Fibroblast of peridontal ligament (primary cell): ENCODE data around the gene TUBGCP3.

Source experiments
- DNase-seq: peaks from one replicate; pipeline ENCODE4 v3.0.0-alpha.2; 2010; ENCODE audit errors: extremely low read depth

Gene TUBGCP3

GRCh38 chr13:112617754-112618375 lies 29.9 kb upstream of the TUBGCP3 start:
- DNase-seq: no peak

- DNase-seq: peak; percentile 60
Observed at GRCh38 chr13:112616586-112617362, 28.8 kb upstream of the TUBGCP3 start.

- DNase-seq: no peak
Observed at GRCh38 chr13:112615391-112615790, 27.4 kb upstream of the TUBGCP3 start.

GRCh38 chr13:112614835-112615234 lies 26.9 kb upstream of the TUBGCP3 start:
- no peak for DNase-seq

- no peak for DNase-seq
Observed at GRCh38 chr13:112608212-112608611, 20.3 kb upstream of the TUBGCP3 start.

GRCh38 chr13:112606109-112607001 lies 18.4 kb upstream of the TUBGCP3 start:
- DNase-seq: peak; percentile 81

- DNase-seq: no peak
Observed at GRCh38 chr13:112605531-112605990, 17.6 kb upstream of the TUBGCP3 start.

- peak; percentile 47 for DNase-seq
Observed at GRCh38 chr13:112603641-112604225, 15.8 kb upstream of the TUBGCP3 start.

- DNase-seq: no peak
Observed at GRCh38 chr13:112602189-112602588, 14.2 kb upstream of the TUBGCP3 start.

- DNase-seq: no peak
Observed at GRCh38 chr13:112601371-112601770, 13.4 kb upstream of the TUBGCP3 start.

GRCh38 chr13:112596235-112596634 lies 8.3 kb upstream of the TUBGCP3 start:
- DNase-seq: no peak

- DNase-seq: no peak
Observed at GRCh38 chr13:112592647-112593046, 4.7 kb upstream of the TUBGCP3 start.

- DNase-seq: no peak
Observed at GRCh38 chr13:112592181-112592580, 4.2 kb upstream of the TUBGCP3 start.

GRCh38 chr13:112588490-112589297 lies 741 bp upstream of the TUBGCP3 start:
- no peak for DNase-seq

GRCh38 chr13:112587212-112587763 lies 665 bp downstream of the TUBGCP3 start:
- peak; percentile 86 for DNase-seq

GRCh38 chr13:112586334-112586960 lies 1.5 kb downstream of the TUBGCP3 start:
- no peak for DNase-seq

GRCh38 chr13:112583592-112584277 lies 4.2 kb downstream of the TUBGCP3 start:
- no peak for DNase-seq

GRCh38 chr13:112582263-112582662 lies 5.7 kb downstream of the TUBGCP3 start:
- no peak for DNase-seq

- DNase-seq: no peak
Observed at GRCh38 chr13:112580912-112581311, 7.0 kb downstream of the TUBGCP3 start.

GRCh38 chr13:112580211-112580610 lies 7.7 kb downstream of the TUBGCP3 start:
- DNase-seq: no peak
